GM21381 (cell line): Measurements from ENCODE around the gene NFYB.
"Not testable (repeated sequence)": the region's sequence is repeated elsewhere in the genome, so short reads cannot be mapped to it uniquely, and the experiment has no call there.

Experiments used
- ATAC-seq: cut with Tn5 transposase; IDR thresholded peaks from one replicate; pipeline ENCODE4 v1.9.1; 2021; ENCODE audit warnings: mild to moderate bottlenecking, moderate library complexity; ENCODE audit not compliant: unreplicated experiment

Gene NFYB

DNA sequence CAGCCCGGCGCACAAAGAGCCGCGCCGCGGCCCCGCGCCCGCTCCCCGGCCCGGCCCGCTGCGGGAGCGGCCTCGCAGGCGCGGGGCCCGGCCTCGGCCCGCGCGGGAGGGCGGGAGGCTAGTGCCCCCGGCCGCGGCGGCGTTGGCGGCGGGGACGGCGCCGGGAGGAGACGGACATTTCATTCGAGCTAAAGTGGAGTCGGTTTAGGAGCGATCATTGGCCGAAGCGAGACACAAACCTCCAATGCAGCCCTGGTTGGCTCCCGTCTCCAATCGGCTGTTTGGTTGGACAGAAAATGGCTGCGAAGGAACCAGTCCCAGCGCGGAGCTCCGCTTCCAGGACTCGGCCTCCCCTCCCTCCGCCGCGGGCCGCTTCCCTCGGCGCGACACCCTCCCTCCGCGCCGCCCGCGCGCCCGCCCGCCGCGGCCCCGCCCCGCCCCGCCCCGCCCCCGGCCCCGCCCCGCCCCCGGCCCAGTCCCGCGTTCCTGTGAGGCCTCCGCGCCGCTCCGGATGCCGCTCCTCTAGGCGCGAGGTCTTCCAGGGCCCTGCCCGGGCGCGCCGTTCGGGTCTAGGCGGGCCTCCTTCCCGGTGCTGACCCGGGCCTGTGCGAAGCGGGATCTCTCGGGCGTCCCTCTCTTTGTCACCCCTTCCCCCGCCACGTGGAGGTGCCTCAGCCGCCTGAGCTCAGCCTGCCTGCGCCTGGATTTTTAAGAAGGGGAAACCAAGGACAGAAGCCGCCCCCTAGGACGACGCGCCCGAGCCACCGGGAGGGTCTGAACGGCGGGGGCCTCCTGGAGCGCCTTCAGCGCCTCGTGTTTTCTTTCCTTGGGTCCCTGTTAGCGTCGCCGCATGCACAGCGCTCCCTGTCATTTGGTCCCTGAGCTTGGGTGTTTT is at the start of gene NFYB:
TSS of gene NFYB (minus strand) at position 309 of the 895 bp plus-strand sequence. CDS start 2,757 bp downstream, outside the sequence.
- peak; percentile 93 for ATAC-seq

- ATAC-seq, result no peak
Observed at GRCh38 chr12:104187446-104188155, 49.6 kb upstream of the NFYB start.

GRCh38 chr12:104183443-104183842 is 45.4 kb upstream of the NFYB start:
- no peak for ATAC-seq

DNA sequence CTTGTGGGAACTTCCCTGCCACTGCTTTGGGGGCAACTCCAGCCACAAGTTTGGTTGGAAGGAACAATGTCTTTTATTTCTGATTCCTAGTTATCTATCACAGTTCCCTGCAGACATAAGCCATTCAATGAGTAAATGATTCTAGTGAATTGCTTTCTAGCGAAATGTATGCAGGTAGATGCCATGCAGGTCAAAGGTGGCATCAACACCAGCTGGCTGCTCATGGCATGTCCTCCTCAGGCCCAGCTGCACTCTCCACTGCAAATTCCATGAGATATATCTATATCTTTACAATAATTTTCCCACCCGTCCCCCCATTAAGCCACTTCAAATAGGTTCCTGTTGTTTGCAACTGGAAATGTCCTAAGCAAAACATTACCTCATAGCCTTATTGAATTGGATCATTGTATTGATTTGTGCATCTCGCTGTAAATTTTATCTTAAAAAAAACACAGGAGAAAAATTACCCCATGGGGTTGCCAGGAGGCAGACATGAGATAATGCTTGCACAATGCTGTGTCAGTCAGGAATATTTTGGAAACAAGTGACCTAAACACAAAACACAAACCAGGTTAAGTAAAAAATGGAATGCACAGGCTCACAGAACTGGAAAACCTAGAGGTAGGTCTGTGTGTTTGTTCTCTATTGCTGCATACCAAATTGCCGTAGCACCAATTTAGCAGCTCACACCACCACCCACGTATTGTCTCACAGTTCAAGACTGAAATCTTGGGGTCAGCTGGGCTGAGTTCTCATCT is 44.8 kb upstream of the NFYB start:
- ATAC-seq, result no peak

DNA sequence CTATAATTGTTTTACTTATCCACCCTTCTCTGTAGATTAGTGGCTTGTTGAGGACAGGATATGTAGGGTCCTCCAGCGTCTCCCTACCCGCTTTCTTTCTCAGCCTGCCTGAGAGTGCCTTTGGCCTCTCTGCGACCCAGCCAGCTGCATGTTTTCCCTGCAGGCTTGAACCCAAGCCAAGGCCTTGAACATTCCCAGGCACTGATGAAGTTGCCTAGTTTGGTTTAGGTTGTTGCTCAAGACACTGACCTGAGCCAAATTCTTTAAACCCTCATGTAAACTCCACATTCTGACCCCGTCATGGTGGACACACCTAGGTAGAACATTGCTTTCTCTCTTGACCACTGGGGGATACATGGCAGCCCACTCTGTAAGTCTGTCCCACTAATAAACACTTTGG is 44.1 kb upstream of the NFYB start:
- ATAC-seq, result no peak

DNA sequence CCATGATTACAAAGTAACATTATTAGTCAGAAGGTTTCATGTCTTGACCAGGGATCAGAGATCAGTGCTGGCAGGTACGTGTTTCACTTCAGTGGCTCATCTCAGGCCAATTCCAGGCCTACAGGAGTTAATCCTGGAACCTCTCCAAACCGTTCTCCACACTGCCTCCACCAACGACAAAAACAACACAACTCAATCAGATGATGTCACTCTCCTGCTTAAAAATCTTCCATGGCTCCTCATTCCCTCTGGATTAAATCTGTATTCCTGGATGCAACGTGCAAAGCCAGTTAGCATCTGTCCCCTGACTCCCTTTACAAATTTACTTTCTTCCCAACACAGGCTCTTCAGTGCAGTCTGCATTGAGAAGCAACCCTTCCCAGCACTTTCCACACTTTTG is 43.3 kb upstream of the NFYB start:
- ATAC-seq, result no peak

- ATAC-seq, result no peak
Observed at GRCh38 chr12:104180374-104180773, 42.4 kb upstream of the NFYB start.

- no peak for ATAC-seq
Observed at GRCh38 chr12:104177663-104178501, 39.9 kb upstream of the NFYB start.

DNA sequence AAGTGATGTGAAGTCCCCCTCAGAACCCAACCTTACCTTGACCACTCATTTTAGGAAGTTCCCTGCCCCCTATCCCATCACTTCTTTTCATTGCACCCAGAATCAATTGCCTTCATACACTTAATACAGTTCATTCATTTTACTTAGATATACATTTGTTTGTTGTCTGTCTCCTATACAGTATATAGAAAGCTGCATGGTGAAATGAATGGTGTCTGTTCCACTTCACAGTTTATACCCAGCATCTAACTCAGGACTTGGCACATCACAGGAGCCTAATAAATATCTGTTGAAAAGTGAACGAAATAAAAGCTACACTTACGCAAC is 39.3 kb upstream of the NFYB start:
- ATAC-seq, result no peak

GRCh38 chr12:104175726-104176247 is 37.8 kb upstream of the NFYB start:
- no peak for ATAC-seq

GRCh38 chr12:104173804-104174203 is 35.8 kb upstream of the NFYB start:
- ATAC-seq, result not testable (repeated sequence)

GRCh38 chr12:104172570-104172947 is 34.5 kb upstream of the NFYB start:
- ATAC-seq, result no peak

- ATAC-seq, result no peak
Observed at GRCh38 chr12:104171785-104172569, 34.0 kb upstream of the NFYB start.

- no peak for ATAC-seq
Observed at GRCh38 chr12:104168596-104168995, 30.6 kb upstream of the NFYB start.

GRCh38 chr12:104167519-104168458 is 29.8 kb upstream of the NFYB start:
- no peak for ATAC-seq

DNA sequence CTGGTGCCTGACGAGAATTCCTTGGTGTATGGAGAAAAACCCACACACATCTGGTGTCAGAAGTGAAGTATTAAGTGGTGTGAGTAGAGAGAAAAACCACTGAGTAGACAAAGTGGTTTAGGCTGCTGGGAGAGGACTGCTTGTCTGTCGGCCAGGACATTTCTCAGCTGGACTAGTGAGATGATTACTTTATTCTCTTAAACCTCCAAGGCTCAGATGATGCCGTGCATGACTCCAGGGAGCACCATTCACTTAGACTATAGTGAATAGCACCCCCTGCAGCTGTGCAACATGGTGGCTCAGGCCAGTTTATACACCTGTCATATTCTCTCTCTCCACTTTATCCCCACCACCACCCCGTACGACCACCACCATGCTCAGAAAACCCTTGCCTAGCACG is 28.5 kb upstream of the NFYB start:
- ATAC-seq, result no peak

DNA sequence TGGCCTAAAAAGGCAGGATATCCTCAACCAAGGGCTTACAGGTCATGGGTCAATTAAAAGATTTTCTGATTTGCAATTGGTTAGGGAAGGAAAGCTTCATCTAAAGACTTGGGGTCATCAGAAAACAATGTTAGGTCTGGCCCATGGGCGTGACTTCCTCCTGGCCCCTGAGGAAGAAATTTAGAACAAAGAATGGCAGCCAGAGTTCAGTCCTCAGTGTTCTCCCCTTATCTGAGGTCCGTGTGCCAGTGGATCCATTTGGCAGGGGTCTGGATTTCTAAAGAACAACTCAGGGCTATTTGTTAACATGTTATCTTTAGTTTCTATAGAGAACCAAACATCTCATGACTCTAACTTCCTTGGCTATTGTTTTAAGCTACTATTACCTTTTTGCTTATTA is 27.8 kb upstream of the NFYB start:
- no peak for ATAC-seq

DNA sequence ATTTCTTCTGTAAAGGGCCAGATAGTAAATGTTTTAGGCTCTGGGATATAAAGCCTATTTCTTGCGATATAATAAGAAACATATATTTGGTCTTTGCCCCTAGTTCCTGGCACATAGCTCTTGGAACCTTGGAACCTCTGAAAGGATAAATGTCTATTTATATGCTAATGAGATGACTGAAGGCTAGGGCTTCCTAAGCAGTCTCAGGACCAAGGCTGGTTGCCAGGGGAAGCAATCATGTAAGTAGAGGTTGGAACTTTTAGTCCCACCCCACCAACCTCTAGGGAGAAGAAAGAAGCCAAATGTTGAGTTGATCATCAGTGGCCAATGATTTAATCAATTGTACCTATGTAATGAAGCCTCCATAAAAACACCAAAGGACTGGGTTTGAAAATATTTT is 26.6 kb upstream of the NFYB start:
- no peak for ATAC-seq

DNA sequence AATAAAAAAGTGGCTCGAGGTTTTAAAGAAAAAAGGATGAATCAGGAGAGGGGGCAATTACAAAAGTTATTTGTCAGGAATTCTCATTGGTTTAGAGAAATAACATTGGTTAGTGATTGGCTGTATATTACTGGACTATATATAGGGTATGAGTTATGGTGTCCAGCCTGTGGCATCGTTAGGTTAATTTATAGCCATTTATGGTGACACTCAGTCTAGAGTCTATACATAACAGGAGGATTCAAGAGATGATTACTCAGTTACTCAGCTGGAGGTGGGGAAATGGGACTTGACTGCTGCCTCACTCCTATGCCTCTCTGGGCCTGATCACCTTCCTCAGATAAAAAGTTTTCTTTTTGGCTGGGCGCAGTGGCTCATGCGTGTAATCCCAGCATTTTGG is 25.6 kb upstream of the NFYB start:
- no peak for ATAC-seq
